Keratinocyte (primary cell): Measurements from ENCODE around the gene STX5. TPM values are rescaled to one million over a fixed set of nuclear protein-coding genes. Genes with fewer than 3 reads are reported as not detected.
A peak's percentile ranks its signal among the peaks of the same experiment; 100 is the strongest.

Experiments
- DNase-seq: peaks from one replicate; pipeline ENCODE4 v3.0.0-alpha.2; 2011; ENCODE audit warnings: low read depth, missing footprints, low spot score
- FAIRE-seq: peaks from 2 replicates; lab custom pipeline; 2011; peaks lifted over from hg19 to GRCh38; lab: Jason Lieb, UNC
- H2AFZ ChIP-seq: 2 replicates; pipeline ENCODE4 v1.6.0; 2012; ENCODE audit warnings: low read length, control low read depth, inconsistent platforms; ENCODE audit not compliant: control insufficient read depth
- H3K27ac ChIP-seq: 2 replicates; pipeline ENCODE4 v1.5.1; 2011; ENCODE audit warnings: low read length; ENCODE audit not compliant: control insufficient read depth, insufficient read depth
- H3K27me3 ChIP-seq: 3 replicates; pipeline ENCODE4 v1.6.0; 2011; ENCODE audit warnings: low read length; ENCODE audit not compliant: control insufficient read depth, insufficient read depth; ENCODE audit errors: extremely low read depth
- H3K36me3 ChIP-seq, 2 experiments: 2 replicates in 1 of 2; 3 replicates in 1 of 2; pipeline ENCODE4 v1.5.1; 2011; ENCODE audit warnings: low read length in 2 of 2, mild to moderate bottlenecking in 1 of 2; ENCODE audit not compliant: control insufficient read depth in 2 of 2, insufficient read depth in 2 of 2; ENCODE audit errors: extremely low read depth in 1 of 2
- H3K4me1 ChIP-seq: 3 replicates; pipeline ENCODE4 v1.5.1; 2011; ENCODE audit warnings: low read length; ENCODE audit not compliant: control insufficient read depth, insufficient read depth; ENCODE audit errors: extremely low read depth
- H3K4me2 ChIP-seq: 3 replicates; pipeline ENCODE4 v1.6.0; 2011; ENCODE audit warnings: low read depth, low read length; ENCODE audit not compliant: control insufficient read depth, insufficient read depth; ENCODE audit errors: extremely low read depth
- H3K4me3 ChIP-seq, 3 experiments: fragments of 200-600 bp in 1 of 3; sonication (generic) in 1 of 3; 2 replicates in 2 of 3; 3 replicates in 1 of 3; pipeline ENCODE4 v1.5.1; 2011 to 2016; ENCODE audit warnings: low read length in 3 of 3, mild to moderate bottlenecking in 3 of 3, control low read depth in 2 of 3, inconsistent platforms in 1 of 3, low read depth in 1 of 3, mixed read lengths in 1 of 3, mixed run types in 1 of 3, moderate library complexity in 1 of 3; ENCODE audit not compliant: control insufficient read depth in 2 of 3, insufficient read depth in 2 of 3; ENCODE audit errors: extremely low read depth in 1 of 3
- H3K79me2 ChIP-seq: 2 replicates; pipeline ENCODE4 v1.6.0; 2012; ENCODE audit warnings: low read length; ENCODE audit not compliant: control insufficient read depth, insufficient read depth
- H3K9ac ChIP-seq: 3 replicates; pipeline ENCODE4 v1.6.0; 2011; ENCODE audit warnings: low read length; ENCODE audit not compliant: control insufficient read depth, insufficient read depth; ENCODE audit errors: extremely low read depth
- H3K9me1 ChIP-seq: 3 replicates; pipeline ENCODE4 v1.6.0; 2011; ENCODE audit warnings: low read length; ENCODE audit not compliant: control insufficient read depth, insufficient read depth; ENCODE audit errors: extremely low read depth
- H3K9me3 ChIP-seq: 2 replicates; pipeline ENCODE4 v1.5.1; 2012; ENCODE audit warnings: low read depth, low read length; ENCODE audit not compliant: control insufficient read depth
- H4K20me1 ChIP-seq: 3 replicates; pipeline ENCODE4 v1.6.0; 2011; ENCODE audit warnings: low read length; ENCODE audit not compliant: control insufficient read depth, insufficient read depth; ENCODE audit errors: extremely low read depth
- EZH2 ChIP-seq: IDR thresholded peaks from one replicate; pipeline ENCODE4 v1.6.1; 2012; ENCODE audit warnings: inconsistent platforms, mild to moderate bottlenecking, low read length, moderate library complexity
- dilution Hi-C: fragments of 300-500 bp; cut with MboI; formaldehyde crosslinking; loops from one replicate; pipeline ENCODE4 v1.7.0; 2020; ENCODE audit warnings: low sequenced_read_pairs; ENCODE audit not compliant: extremely low pct_ligation_motif_present
- polyA plus RNA-seq, 5 experiments: library from polyadenylated mRNA; depleted of rRNA in 3 of 5; stranded (reverse) in 3 of 5; stranded (forward) in 1 of 5; unstranded in 1 of 5; fragments of >200 nt; gene quantifications; 1 replicate in 1 of 5; 2 replicates in 3 of 5; 3 replicates in 1 of 5; pipeline versions ENCODE4 v1.2.1 to v1.2.3, GENCODE V29; 2011 to 2012; ENCODE audit warnings: missing spikeins in 2 of 5, low read depth in 1 of 5, low replicate concordance in 1 of 5
- TF ChIP-seq, protein P1 (sequence below), 3 experiments: IDR thresholded peaks in 1 of 3; conservative IDR thresholded peaks in 1 of 3; optimal IDR thresholded peaks in 1 of 3; 2 replicates in 2 of 3; 3 replicates in 1 of 3; pipeline versions ENCODE3 to v1.5.1; 2011; ENCODE audit warnings: low read length in 3 of 3, mild to moderate bottlenecking in 3 of 3, moderate library complexity in 2 of 3, control low read depth in 1 of 3, inconsistent platforms in 1 of 3; ENCODE audit not compliant: insufficient read depth in 2 of 3; ENCODE audit errors: extremely low read depth in 1 of 3

STX5 gene
- polyA plus RNA-seq, 1 donor (not counting 4 experiments of a cell fraction or from before 2014, with no cell fraction given): 20.4 TPM

DNA sequence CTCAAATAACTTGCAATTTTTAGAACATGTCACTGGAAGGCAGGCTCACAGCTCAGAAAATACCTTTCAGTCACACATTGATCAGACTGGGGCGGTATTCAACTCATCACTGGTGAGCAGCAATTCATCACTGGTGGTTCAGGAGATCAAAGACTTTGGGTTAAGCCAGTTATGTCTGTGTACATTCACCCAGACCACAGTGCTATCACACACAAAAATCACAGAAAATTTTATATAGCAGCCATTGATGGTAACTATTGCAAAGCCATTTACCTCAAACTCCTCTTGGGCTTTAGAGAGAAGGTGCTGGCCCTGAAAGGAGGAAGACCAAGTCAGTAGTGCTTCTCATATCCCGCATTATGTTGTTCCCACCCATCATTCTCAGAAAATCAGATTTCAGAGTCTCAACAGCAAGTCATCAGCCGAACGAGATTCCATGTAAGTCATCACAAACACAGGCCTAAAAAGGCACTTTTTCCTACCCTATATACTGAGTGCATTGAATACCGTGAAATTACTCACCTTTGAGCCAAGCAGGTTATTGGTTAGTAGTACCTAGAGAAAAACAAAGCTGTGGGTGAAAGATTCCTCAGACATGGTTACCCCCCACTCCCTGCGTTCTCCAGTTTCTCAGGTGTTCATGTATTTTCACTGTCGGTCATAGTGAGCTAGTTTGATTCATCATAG lies 21.6 kb upstream of the STX5 start:
- Histone ChIP-seq H3K4me1 (peaks cover 35% of the 10 kb centered on the region), H3K9me1 (no peaks in the 10 kb centered on the region), H3K27ac (peak overlapping the region; percentile 95), H3K4me3 (peak overlapping the region; percentile 72 to 100 (median 100)), H3K36me3 (peaks cover 27 to 37% of the 10 kb centered on the region in 2 experiments), H3K9me3 (no peaks in the 10 kb centered on the region), H3K79me2 (peaks cover 38% of the 10 kb centered on the region), H3K9ac (peak overlapping the region; percentile 100), H3K4me2 (peak overlapping the region; percentile 87), H3K27me3 (no peaks in the 10 kb centered on the region), H2AFZ (no peak overlapping the region), H4K20me1 (peaks cover 34% of the 10 kb centered on the region)
- dilution Hi-C loops: no loop called here
- TF ChIP-seq, protein P1, sequence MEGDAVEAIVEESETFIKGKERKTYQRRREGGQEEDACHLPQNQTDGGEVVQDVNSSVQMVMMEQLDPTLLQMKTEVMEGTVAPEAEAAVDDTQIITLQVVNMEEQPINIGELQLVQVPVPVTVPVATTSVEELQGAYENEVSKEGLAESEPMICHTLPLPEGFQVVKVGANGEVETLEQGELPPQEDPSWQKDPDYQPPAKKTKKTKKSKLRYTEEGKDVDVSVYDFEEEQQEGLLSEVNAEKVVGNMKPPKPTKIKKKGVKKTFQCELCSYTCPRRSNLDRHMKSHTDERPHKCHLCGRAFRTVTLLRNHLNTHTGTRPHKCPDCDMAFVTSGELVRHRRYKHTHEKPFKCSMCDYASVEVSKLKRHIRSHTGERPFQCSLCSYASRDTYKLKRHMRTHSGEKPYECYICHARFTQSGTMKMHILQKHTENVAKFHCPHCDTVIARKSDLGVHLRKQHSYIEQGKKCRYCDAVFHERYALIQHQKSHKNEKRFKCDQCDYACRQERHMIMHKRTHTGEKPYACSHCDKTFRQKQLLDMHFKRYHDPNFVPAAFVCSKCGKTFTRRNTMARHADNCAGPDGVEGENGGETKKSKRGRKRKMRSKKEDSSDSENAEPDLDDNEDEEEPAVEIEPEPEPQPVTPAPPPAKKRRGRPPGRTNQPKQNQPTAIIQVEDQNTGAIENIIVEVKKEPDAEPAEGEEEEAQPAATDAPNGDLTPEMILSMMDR (optimal IDR thresholded peaks at IDR 0.05 in 1 of 3, IDR thresholded peaks at IDR 0.05 in 1 of 3, conservative IDR thresholded peaks at IDR 0.05 in 1 of 3; ENCODE audit: extremely low read depth in 1 of 3, insufficient read depth in 2 of 3, low read length in 3 of 3): no peak
- no peak for TF ChIP-seq EZH2
- FAIRE-seq: no peak
- DNase-seq: no peak

DNA sequence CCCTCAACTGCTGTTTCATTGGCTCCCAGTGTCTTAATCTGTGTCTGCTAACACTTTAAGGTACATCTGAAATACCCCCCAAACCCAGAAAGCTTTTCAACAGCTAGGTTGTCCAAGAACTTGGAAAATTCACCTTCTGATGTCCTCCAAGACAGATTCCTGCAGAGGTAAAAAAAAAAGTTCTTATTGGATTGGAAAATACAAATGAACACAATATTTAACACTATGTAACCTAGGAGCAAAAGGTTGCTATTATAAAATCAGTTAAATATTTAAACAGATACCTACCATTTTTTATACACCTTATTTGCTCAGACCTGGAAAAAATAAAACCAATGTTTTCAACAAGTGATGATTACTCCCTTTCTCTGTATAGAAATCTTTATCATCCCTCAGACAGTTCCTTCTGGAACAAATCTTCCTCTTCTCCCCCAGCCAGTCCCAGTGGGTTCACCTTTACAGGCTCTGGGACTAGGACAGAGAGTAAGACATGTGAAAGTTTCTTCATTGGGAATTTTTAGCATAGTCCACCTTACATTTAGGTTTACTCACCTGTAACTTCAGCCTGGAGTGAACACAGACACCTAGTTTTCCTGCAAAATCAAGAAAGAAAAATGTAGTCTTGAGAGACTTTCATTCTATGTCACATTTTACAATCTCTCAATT lies 20.8 kb upstream of the STX5 start:
- no peak overlapping the region for H2AFZ ChIP-seq
- H3K9ac ChIP-seq: no peak overlapping the region
- peaks cover 27 to 37% of the 10 kb centered on the region in 2 experiments for H3K36me3 ChIP-seq
- H3K27me3 ChIP-seq: no peaks in the 10 kb centered on the region
- peaks cover 38% of the 10 kb centered on the region for H3K79me2 ChIP-seq
- H3K9me1 ChIP-seq: no peaks in the 10 kb centered on the region
- peak overlapping the region in 1 of 3 experiments; percentile 100 for H3K4me3 ChIP-seq
- H4K20me1 ChIP-seq: peaks cover 34% of the 10 kb centered on the region
- no peak for FAIRE-seq
- H3K4me2 ChIP-seq: peak overlapping the region; percentile 87
- no peaks in the 10 kb centered on the region for H3K9me3 ChIP-seq
- no peak for DNase-seq
- dilution Hi-C loops: no loop called here
- peaks cover 27% of the 10 kb centered on the region for H3K4me1 ChIP-seq
- no peak for TF ChIP-seq EZH2
- TF ChIP-seq, protein P1 (optimal IDR thresholded peaks at IDR 0.05 in 1 of 3, IDR thresholded peaks at IDR 0.05 in 1 of 3, conservative IDR thresholded peaks at IDR 0.05 in 1 of 3; ENCODE audit: extremely low read depth in 1 of 3, insufficient read depth in 2 of 3, low read length in 3 of 3): no peak
- no peak overlapping the region for H3K27ac ChIP-seq
